C4-2B (cell line): ENCODE data around the gene HLA-G.

ENCODE experiments used
- H3K27ac ChIP-seq: fragments of 450-650 bp; 2 replicates; pipeline ENCODE4 v1.5.1; 2017
- ZFX ChIP-seq: fragments of 450-650 bp; IDR thresholded peaks from 2 replicates; pipeline ENCODE4 v1.6.1; 2017
- TF ChIP-seq, protein P1 (sequence below): fragments of 450-650 bp; conservative IDR thresholded peaks from 2 replicates; pipeline ENCODE4 v1.5.1; 2017; ENCODE audit warnings: mild to moderate bottlenecking

The HLA-G gene

DNA sequence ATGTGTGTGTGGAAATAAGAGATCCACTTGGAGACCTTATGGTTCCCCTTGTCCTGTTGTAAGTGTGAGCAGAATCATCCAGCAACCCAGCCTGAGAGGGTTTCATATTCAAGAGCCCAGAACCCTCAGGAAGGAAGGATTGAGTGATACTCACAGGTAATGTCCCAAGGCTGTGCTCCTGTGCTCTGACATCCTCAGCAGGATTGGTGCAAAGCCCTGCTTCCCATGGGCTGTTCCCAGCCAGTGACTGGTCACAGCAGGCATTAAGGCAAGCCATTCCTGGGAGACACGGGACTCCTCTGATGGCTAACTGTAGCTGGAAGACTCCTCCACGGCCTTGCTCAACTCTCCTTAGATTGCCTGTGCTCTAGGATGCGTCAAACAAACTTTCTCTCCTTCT is 33.8 kb upstream of the HLA-G start:
- no peak for TF ChIP-seq ZFX
- TF ChIP-seq, protein P1, sequence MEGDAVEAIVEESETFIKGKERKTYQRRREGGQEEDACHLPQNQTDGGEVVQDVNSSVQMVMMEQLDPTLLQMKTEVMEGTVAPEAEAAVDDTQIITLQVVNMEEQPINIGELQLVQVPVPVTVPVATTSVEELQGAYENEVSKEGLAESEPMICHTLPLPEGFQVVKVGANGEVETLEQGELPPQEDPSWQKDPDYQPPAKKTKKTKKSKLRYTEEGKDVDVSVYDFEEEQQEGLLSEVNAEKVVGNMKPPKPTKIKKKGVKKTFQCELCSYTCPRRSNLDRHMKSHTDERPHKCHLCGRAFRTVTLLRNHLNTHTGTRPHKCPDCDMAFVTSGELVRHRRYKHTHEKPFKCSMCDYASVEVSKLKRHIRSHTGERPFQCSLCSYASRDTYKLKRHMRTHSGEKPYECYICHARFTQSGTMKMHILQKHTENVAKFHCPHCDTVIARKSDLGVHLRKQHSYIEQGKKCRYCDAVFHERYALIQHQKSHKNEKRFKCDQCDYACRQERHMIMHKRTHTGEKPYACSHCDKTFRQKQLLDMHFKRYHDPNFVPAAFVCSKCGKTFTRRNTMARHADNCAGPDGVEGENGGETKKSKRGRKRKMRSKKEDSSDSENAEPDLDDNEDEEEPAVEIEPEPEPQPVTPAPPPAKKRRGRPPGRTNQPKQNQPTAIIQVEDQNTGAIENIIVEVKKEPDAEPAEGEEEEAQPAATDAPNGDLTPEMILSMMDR: no peak
- no peak overlapping the region for H3K27ac ChIP-seq

DNA sequence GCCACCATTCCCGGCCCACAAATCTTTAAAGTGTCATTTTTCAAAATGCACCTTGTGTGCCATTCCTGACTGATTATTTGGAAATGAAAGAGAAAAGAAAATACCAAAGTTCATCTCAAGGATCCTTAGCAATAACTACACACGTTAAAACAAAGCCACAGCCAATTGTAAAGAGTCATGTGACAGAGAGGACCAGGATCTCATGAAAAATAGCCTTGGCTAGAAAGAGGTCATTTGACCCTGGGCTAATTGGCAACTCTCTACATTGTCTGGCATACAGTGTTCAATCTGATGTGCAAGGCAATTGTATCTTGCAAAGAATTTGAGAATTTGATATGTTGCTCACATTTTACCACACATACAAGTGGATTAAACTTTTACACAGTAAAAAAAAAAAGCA is 31.6 kb upstream of the HLA-G start:
- TF ChIP-seq ZFX: no peak
- TF ChIP-seq, protein P1: no peak
- no peak overlapping the region for H3K27ac ChIP-seq

DNA sequence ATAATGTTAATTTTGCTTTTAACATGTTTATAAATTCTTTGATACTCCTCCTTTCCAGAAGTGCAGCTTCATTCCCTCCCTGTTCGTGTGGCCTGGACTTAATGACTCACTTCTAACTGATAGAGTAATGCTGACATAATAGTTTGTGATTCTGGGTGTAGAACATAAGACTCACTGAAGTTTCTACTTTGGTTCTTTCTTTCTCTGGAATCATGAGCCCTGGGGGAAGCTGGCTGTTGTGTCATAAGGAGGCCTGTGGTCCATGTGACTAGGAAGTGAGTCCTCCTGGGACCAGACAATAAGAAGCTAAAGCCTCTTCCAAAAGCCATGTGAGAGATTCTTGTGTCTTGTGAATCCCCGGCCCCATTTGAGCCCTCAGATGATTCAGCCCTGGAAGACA is 30.5 kb upstream of the HLA-G start:
- TF ChIP-seq, protein P1: no peak
- TF ChIP-seq ZFX: no peak
- H3K27ac ChIP-seq: no peak overlapping the region

DNA sequence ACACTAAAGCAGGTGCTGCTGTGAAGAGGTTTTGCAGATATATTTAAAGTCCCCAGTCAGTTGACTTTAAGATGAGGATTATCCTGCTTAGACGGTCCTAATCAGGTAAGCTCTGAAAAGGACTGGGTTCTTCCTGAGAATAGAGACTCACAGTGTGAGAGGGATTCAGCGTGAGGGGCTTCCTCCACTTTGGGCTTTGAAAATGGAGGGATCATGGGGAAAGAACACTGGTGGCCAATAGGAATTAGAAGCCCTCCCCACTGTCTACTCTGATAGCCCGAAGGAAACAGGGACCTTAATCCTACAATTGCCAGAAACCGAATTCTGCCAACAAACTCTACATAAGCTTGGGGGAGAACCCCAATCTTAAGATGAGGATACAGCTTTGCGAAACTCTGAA is 29.7 kb upstream of the HLA-G start:
- H3K27ac ChIP-seq: no peak overlapping the region
- TF ChIP-seq ZFX: no peak
- TF ChIP-seq, protein P1: no peak

DNA sequence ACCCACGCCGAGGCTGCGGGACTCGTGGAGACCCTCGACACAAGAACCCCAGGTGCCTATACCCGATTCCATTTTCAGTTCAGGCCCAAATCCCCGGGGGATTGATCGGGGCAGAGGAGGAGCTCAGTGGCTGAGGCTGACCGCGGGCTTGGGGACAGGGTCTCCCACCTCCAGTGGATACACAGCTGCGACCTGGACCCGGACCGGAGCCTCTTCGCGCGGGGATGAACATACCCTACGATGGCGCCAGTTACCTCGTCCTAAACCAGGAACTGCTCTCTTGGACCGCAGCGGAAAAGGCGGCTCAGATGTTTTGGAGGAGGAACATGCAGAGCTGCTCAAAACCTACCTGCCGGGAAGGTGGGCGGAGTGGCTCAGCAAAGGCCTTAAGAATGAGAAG is 27.4 kb upstream of the HLA-G start:
- no peak overlapping the region for H3K27ac ChIP-seq
- TF ChIP-seq ZFX: no peak
- TF ChIP-seq, protein P1: no peak

DNA sequence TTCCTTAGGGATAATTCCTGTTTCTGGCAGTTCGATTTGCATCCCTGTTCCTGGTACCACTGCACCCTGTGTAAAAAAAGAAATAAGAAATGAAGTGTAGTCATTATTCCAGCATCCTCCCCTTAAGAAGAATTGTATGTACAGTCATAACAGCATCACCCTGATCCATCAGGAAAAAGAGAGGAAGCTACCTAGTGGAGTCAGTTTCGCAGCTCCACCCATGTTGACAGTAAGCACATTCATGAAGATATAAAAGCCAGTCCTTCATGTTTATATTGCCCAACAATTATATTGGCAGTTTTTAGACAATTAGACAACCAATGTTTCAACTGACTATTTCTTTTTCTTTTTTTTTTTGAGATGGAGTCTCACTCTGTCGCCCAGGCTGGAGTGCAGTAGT is 21.2 kb upstream of the HLA-G start:
- no peak overlapping the region for H3K27ac ChIP-seq
- TF ChIP-seq, protein P1: no peak
- TF ChIP-seq ZFX: no peak

DNA sequence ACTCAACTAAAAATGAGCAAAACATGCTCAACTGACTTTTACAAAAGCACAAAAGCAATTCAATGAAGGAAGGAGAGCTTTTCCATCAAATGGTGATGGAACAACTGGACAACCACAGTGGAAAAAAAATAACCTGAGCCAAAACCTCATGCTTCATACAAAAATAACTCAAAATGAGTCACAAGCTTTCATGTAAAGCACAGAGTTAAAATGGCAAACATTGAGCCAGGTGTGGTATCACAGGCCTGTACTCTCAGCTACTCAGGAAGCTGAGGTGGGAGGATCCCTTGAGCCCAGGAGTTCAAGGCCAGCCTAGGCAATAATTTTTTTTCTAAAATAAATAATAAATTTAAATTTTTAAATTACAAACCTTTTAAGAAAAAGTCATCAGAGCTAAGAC is 18.4 kb upstream of the HLA-G start:
- no peak overlapping the region for H3K27ac ChIP-seq
- TF ChIP-seq, protein P1: no peak
- no peak for TF ChIP-seq ZFX
